KG1 (cell line): ENCODE measurements around the gene SPDYC.
"Not testable (repeated sequence)": the region's sequence is repeated elsewhere in the genome, so short reads cannot be mapped to it uniquely, and the experiment has no call there.

Experiments used
- DNase-seq: peaks from one replicate; lab custom pipeline; 2025; lab: John Stamatoyannopoulos, UW

The SPDYC gene

GRCh38 chr11:65169164-65169641, 830 bp upstream of the SPDYC start:
- DNase-seq: peak; percentile 90

DNA sequence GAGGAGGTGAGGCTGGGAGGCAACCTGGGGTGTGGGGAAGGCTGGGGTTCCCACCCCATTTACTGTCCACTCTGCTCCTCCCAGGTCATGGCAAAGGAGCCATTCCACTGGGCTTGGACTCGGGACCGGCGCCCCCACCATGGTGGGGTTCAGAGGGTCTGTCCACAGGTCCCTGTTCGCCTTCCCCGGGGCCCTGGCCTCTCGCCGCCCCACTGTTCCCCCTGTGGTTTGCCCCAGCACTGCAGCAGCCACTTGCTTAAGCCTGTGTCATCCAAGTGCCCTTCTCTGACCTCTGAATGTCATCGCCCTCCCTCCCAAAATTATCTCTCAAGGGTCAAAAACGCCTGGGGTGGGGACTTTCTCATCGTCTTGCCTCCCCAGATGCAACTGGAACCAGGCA, 2.6 kb downstream of the SPDYC start:
- DNase-seq: no peak

- not testable (repeated sequence) for DNase-seq
These were observed 4.6 kb downstream of the SPDYC start for GRCh38 chr11:65174571-65175010.

GRCh38 chr11:65180877-65181568, 11.0 kb downstream of the SPDYC start:
- DNase-seq: peak; percentile 85

DNA sequence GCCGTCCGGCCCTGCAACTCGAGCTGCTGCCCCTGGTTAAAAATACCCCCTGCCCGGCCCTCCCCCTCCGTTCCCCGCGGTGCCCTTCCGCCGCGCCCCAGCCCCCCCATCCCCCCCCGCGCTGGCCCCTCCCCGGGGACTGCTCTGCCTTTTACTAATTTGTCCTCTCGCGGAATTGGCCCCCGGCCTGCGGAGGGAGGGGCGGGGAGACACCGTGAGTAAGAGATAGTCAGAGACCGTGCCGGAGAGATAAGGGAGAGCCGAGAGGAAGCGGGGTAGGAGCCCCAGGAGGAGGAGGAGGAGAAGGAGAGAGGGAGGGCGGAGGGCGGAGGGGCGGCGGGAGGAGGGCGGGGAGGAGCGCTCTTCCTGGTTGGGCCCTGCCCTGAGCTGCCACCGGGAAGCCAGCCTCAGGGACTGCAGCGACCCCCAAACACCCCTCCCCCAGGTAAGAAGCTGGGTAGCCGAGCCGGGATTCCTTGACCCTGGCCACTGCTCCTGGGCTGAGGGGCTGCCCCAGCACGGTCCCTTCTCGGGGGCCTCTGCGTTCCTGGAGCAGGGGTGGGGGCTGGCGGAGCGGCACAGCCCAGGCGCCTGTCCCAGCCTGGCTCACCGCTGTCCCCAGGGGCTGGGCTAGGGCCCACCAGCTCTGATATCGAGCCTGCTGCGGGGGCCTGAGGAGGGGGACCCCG, 11.7 kb downstream of the SPDYC start, which contains the start of gene CAPN1:
CAPN1 (plus strand) TSS at position 360 of the 689 bp plus-strand sequence. CDS start 774 bp downstream, outside the sequence.
- no peak for DNase-seq

DNA sequence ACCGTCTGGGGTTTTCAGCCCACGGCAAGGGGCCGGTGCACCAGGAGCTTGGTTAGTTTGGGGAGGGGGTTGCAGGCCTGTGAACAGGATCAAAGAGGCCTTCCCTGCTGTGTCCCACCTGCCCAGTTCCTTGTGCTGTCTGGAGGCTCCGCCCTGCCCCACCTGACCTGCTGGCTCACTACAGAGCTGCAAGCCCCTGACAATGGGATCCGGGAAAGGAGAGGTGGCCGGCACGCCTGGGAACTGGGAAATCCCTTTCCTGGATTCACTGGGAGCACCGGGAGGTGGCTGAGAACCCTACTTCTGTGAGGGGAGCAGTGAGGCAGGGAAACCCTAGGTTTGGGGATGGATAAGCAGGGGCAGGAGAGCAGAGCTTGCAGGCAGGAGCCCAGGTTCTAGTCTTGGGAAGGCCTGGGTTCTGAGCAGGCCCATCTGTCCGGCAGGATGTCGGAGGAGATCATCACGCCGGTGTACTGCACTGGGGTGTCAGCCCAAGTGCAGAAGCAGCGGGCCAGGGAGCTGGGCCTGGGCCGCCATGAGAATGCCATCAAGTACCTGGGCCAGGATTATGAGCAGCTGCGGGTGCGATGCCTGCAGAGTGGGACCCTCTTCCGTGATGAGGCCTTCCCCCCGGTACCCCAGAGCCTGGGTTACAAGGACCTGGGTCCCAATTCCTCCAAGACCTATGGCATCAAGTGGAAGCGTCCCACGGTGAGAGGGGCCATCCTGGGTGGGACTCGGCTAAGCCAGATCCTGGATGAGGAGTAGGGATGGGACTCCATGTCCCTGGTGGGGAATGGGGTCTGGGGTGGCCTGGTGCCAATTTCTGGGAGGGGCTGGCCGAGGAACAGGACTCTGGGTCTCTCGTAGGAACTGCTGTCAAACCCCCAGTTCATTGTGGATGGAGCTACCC, 12.5 kb downstream of the SPDYC start:
- DNase-seq: no peak

- DNase-seq: no peak
These were observed 13.3 kb downstream of the SPDYC start for GRCh38 chr11:65183201-65183891.

DNA sequence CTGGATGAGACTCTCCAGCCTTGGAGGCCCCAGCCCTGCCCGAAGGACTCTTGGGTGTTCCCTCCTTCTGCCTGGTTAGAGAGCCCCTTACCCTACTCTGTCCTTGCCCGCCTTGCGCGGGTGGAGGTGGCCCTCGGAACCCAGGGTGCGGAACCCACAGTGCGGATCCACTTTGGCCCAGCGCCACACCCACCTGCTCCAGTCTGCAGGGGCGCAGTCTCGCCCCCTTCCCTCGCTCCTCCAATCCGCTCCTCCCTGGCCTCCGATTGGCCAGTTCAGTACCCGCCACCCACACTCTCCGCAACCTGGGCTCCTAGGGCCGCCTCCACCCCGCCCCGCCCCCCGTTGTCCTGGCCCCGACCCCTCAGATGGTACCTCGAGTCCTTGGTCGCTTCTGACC, 14.1 kb downstream of the SPDYC start:
- DNase-seq: no peak

DNA sequence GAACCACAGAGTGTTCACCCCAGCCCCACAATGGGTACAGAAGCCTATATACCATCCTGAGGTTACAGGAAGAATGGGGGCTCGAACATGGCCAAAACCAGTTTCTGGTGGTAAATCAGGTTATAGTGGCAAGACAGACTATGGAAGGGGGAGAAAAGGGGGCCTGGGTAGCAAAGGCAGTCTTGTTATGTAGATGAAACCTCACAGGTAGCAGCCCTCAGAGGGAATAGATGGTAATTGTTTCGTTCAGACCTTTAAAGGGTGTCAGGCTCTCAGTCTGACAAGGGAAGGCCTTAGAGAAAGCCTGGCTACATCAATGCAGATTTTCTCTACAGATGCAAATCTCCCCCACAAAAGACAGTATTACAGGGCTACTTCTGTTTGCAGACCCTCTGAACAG, 15.1 kb downstream of the SPDYC start:
- DNase-seq: no peak

DNA sequence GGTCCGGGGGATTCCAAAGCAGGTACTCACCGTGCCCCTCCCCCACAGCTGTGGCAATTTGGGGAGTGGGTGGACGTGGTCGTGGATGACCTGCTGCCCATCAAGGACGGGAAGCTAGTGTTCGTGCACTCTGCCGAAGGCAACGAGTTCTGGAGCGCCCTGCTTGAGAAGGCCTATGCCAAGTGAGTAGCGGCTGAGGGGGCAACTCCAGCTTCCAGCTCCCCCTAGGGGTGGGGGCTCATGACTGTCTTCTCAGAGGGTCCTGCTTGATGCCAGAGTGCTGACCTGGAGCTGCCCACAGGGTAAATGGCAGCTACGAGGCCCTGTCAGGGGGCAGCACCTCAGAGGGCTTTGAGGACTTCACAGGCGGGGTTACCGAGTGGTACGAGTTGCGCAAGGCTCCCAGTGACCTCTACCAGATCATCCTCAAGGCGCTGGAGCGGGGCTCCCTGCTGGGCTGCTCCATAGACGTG, 15.9 kb downstream of the SPDYC start:
- DNase-seq: no peak

DNA sequence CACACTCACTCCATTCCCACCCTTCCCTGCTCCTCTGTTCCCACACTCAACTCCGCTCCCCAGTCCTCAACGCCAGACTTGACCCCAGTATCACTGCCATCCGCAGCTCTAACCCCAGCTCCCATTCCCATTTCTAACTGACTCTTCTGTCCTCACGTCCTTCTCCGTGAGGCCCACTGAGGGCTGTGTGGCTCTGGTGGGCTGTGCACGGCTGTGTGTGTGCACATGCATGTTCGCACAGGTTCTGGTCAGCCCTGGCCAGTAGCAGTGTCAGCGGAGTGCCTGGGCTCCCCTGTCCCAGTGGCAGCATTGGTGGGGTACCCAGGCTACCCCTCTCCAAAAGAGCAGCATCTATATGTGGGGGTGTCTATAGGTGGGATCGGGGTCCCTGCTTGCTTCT, 16.7 kb downstream of the SPDYC start:
- DNase-seq: no peak

DNA sequence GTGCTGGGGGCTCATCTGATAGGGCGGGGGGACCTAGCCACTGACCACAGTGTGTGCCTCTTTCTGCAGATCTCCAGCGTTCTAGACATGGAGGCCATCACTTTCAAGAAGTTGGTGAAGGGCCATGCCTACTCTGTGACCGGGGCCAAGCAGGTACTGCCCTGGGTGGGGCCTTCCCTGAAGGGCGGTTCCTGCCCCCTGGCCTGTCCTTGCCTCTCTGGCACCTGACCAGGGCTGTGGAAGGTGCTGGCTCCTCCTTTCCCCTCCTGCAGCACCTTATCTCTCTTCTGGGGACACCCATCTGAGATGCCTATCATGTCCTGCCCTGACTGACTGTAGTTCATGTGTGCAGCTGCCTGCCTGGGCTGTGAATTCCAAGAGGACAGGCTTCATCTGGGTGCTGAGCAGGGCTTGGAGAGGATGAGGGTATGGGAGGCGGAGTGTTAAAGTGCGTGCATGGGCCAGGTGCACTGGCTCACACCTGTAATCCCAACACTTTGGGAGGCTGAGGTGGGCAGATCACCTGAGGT, 17.2 kb downstream of the SPDYC start:
- DNase-seq: no peak

DNA sequence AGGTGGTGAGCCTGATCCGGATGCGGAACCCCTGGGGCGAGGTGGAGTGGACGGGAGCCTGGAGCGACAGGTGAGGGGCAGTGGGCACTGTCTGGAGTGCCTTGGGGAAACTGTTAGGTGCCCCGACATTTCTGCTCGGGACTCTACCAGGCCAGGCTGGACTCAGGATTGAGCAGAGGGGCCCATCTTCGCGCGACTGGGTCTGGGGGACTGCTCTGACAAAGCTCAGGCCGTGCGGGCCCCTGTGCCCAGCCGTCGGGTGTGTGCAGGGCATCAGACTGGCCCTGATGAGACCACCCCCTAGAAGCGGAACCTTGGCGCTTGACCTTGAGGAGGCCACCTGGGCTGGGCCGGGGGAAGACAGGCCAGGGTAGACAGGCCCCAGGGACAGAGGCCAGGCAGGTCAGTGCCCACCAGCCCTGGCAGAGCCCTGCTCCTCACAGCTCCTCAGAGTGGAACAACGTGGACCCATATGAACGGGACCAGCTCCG, 18.0 kb downstream of the SPDYC start:
- no peak for DNase-seq

DNA sequence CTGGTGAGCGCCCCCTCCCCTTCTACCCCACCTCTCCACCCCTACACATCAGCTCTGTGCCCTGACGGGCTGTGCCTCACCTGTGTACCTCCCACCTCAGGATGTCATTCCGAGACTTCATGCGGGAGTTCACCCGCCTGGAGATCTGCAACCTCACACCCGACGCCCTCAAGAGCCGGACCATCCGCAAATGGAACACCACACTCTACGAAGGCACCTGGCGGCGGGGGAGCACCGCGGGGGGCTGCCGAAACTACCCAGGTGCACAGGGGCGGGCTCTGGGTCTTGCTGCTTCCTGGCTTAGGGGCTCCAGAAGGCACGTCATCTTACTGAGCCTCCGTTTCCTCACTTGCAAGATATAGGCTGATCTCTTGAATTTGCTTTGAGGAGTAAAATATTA, 18.5 kb downstream of the SPDYC start:
- no peak for DNase-seq

- no peak for DNase-seq
These were observed 19.2 kb downstream of the SPDYC start for GRCh38 chr11:65189191-65189590.

DNA sequence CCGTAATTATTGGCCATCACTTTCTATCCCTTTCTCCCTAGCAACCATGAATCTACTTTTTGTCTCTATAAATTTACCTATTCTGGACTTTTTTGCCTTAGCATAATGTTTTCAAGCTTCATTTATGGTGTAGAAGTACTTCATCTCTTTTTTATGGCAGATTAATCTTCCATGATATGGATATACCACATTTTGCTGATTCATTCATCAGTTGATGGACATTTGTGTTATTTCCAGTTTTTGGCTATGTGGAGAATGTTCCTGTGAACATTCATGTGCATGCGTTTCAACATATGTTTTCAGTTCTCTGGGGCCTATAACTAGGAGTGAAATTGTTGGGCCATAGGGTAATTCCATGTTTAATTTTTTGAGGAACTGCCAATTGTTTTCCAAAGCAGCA, 24.5 kb downstream of the SPDYC start:
- no peak for DNase-seq

- DNase-seq: no peak
These were observed 34.1 kb downstream of the SPDYC start for GRCh38 chr11:65204143-65204542.

DNA sequence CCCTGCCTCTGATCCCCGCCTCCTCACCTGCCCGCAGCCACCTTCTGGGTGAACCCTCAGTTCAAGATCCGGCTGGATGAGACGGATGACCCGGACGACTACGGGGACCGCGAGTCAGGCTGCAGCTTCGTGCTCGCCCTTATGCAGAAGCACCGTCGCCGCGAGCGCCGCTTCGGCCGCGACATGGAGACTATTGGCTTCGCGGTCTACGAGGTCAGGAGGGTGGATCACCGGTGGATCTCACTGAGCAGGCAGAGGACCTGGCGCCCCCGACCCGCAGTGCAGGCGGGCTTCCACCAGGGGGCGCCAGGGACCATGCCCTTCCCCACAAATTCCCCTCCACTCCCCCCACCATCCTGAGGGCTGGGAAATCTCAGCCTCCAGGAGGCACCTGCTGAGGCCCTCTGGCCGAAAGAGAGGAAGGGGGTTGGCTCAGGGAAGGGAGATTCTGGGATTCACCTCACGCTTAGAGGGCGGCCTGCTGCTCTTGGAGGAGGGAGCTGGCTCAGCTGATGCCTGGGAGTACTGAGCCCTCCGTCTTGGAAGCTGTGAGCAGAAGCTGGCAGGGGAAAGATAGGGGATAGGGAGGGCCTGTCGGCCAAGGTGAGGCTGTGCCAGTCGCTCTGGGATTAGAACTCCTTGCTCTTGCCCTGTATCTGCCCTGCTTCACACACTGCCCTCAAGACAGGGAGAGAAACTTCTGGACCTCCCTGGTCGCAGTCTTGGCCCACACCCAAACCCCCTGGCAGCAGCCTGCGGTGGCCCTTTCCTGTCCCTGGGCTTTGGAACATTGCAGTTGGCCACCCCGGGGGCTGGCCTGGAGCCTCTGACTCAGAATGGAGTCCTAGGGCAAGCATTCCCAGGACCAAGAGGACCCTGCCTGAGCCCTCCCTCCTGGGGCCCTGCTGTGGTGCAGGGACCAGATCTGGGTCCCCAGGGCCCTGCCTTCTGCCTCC, 34.9 kb downstream of the SPDYC start:
- DNase-seq: peak; percentile 25

DNA sequence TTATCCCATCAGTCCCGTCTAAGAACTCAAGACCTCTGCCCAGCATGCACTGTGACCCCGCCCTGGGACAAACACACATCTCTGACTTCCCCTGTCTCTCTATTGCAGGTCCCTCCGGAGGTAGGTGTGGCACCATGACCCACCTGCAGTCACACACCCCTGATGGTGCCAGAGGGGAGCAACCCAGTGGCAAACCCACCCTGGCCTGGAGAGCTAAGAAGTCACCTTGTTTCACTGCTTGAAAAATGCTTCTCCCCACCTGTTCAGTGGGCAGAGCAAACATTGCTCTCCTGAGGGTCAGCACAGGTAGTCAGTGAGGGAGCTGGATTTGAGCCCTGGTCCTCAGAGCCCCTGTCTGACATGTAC, 35.6 kb downstream of the SPDYC start:
- no peak for DNase-seq

- DNase-seq: no peak
These were observed 36.4 kb downstream of the SPDYC start for GRCh38 chr11:65206441-65206841.
